BE2C (cell line): ENCODE results near the gene GAS5.
"Not testable (repeated sequence)": the region's sequence is repeated elsewhere in the genome, so short reads cannot be mapped to it uniquely, and the experiment has no call there.

Experiments used
- DNase-seq: peaks from one replicate; pipeline ENCODE4 v3.0.0-alpha.2; 2020
- H3K27me3 ChIP-seq: fragments of 250-450 bp; sonication (Bioruptor Pico); 2 replicates; pipeline ENCODE4 v1.5.1; 2020; ENCODE audit warnings: mild to moderate bottlenecking
- H3K36me3 ChIP-seq: fragments of 250-450 bp; sonication (Bioruptor Pico); 2 replicates; pipeline ENCODE4 v1.5.1; 2020; ENCODE audit warnings: mild to moderate bottlenecking
- H3K4me1 ChIP-seq: fragments of 250-450 bp; sonication (Bioruptor Pico); 2 replicates; pipeline ENCODE4 v1.5.1; 2020
- H3K4me3 ChIP-seq: 2 replicates; pipeline ENCODE4 v1.5.1; 2011; ENCODE audit warnings: low read depth, low read length
- H3K9me3 ChIP-seq: fragments of 250-450 bp; sonication (Bioruptor Pico); 2 replicates; pipeline ENCODE4 v1.5.1; 2020
- TF ChIP-seq, protein P1 (sequence below): IDR thresholded peaks from 2 replicates; pipeline ENCODE4 v1.5.1; 2012; ENCODE audit warnings: mild to moderate bottlenecking, low read depth, low read length

The GAS5 gene

DNA sequence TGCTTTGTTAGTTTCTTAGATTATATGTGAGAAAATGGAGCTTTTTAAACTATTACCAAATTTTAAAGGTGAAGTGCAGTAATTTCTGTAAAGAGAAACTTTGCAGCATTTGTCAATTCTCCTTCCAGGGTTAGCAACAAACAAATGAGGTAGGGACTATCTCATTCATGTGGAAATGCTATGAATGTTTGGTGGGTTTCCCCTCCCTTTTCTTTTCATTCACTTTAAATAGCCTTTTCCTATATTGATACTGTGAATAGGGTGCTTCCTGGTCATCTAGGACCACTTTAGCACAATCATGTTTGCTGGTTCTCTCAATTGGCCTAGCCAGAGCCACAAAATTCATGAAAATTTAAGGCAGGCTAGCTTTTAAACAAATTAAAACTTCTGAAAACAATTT is 21.0 kb upstream of the GAS5 start:
- DNase-seq = no peak
- TF ChIP-seq, protein P1, sequence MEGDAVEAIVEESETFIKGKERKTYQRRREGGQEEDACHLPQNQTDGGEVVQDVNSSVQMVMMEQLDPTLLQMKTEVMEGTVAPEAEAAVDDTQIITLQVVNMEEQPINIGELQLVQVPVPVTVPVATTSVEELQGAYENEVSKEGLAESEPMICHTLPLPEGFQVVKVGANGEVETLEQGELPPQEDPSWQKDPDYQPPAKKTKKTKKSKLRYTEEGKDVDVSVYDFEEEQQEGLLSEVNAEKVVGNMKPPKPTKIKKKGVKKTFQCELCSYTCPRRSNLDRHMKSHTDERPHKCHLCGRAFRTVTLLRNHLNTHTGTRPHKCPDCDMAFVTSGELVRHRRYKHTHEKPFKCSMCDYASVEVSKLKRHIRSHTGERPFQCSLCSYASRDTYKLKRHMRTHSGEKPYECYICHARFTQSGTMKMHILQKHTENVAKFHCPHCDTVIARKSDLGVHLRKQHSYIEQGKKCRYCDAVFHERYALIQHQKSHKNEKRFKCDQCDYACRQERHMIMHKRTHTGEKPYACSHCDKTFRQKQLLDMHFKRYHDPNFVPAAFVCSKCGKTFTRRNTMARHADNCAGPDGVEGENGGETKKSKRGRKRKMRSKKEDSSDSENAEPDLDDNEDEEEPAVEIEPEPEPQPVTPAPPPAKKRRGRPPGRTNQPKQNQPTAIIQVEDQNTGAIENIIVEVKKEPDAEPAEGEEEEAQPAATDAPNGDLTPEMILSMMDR = no peak
- Histone ChIP-seq H3K36me3 (peaks cover 10% of the 10 kb centered on the region), H3K4me1 (no peaks in the 10 kb centered on the region), H3K27me3 (no peaks in the 10 kb centered on the region), H3K4me3 (no peak overlapping the region), H3K9me3 (no peaks in the 10 kb centered on the region)

DNA sequence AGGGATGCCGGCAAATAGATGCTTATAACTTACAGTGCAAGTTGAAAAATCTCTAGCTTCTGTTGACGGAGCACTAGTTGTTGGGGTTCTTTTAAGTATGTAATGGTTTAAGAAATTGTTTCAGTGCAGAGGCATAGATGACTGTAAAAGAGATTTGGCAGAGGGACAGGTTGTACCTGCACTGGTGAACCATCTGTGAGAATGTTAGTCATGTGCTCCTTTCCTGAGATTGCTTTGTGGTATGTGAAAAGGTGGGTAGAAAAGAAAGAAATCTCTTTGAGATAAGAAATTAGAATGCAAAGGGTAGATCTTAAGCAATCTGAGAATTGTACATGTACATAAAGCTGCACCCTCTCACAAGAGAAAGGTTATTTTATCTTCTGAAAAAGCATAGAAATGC is 19.8 kb upstream of the GAS5 start:
- DNase-seq = no peak
- H3K36me3 ChIP-seq = peaks cover 10% of the 10 kb centered on the region
- no peaks in the 10 kb centered on the region for H3K4me1 ChIP-seq
- no peaks in the 10 kb centered on the region for H3K9me3 ChIP-seq
- H3K27me3 ChIP-seq = no peaks in the 10 kb centered on the region
- H3K4me3 ChIP-seq = no peak overlapping the region
- TF ChIP-seq, protein P1 = no peak

DNA sequence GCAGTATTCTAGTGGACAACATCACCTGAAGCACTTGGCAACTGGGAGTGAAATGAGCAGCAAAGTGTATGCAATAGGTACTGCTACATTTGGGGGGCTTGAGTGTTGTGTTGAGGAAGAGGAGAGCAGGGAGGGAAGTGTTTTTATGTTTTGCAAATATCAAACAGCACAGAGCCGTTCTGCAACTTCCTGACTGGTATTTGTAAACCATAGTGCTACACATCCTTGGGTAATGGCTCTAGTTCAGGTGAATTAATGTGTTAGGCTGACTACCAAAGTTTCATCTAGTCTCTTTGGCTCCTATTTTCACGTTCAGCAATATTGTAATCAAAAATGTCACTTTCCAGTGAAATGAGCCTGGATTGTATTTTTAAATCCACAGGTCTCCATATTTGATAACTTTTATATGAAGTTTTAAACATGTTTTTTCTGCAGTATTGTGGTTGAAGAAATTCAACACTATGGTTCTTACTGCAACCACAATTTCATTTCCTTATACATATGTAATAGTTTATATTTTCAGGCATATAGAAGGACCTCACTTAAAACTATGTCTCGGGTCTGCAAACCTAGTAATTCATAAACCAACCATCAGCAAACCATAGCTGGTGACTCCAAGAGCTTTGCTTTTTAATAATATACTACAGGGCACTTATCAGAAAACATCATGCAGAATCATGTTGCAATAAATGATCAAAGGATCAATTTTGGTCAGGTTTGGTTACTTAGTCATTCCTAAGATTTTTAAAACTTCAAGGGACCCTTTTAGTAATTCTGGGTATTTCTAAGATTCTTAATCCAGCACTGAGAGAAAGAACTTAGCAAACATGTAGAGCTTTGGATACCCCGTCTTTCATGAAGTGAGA is 19.2 kb upstream of the GAS5 start:
- no peak overlapping the region for H3K4me3 ChIP-seq
- TF ChIP-seq, protein P1 = no peak
- peaks cover 10% of the 10 kb centered on the region for H3K36me3 ChIP-seq
- no peaks in the 10 kb centered on the region for H3K27me3 ChIP-seq
- H3K9me3 ChIP-seq = no peaks in the 10 kb centered on the region
- H3K4me1 ChIP-seq = no peaks in the 10 kb centered on the region
- no peak for DNase-seq

DNA sequence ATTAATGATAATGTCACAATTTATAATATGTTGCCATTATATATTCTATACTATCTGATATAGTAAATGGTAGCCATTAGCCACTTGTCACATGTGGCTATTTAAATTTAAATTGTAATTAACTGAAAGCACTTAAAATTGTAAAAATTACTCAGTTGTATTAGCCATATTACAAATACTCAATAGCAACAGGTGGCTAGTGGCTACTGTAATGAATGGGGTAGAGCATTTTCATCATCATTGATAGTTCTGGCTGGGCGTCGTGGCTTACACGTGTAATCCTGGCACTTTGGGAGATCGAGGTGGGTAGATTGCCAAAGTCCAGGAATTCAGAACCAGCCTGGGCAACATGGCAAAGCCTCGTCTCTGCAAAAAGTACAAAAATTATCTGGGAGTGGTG is 16.9 kb upstream of the GAS5 start:
- H3K36me3 ChIP-seq = peaks cover 12% of the 10 kb centered on the region
- no peaks in the 10 kb centered on the region for H3K4me1 ChIP-seq
- H3K4me3 ChIP-seq = no peak overlapping the region
- no peaks in the 10 kb centered on the region for H3K9me3 ChIP-seq
- no peak for DNase-seq
- no peaks in the 10 kb centered on the region; the same call in 1 of the 2 replicates for H3K27me3 ChIP-seq
- TF ChIP-seq, protein P1 = no peak

DNA sequence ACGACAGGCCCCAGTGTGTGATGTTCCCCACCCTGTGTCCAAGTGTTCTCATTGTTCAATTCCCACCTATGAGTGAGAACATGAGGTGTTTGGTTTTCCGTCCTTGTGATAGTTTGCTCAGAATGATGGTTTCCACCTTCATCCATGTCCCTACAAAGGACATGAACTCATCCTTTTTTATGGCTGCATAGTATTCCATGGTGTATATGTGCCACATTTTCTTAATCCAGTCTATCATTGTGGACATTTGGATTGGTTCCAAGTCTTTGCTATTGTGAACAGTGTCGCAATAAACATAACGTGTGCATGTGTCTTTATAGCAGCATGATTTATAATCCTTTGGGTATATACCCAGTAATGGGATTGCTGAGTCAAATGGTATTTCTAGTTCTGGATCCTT is 13.3 kb upstream of the GAS5 start:
- not testable (repeated sequence) for H3K36me3 ChIP-seq, H3K4me3 ChIP-seq, DNase-seq, H3K27me3 ChIP-seq, H3K9me3 ChIP-seq, H3K4me1 ChIP-seq

DNA sequence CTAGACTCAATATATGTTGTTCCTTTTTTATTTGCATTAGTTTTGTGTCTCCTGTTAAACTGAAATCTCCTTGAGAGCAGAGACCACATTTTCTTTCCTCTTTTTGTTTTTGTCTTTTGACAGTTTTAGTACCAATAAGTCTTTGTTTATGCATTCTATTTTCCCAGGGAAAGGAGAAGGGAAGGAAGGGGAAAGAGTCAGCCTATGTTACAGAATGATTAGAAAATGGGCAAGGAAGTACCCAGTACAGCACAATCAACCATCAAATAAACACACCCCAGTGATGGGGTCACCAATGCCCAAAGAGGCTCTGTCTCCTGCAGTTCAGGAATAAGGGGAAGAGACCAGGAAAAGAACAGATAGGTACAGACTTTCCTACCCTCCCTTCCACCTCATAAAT is 10.5 kb upstream of the GAS5 start:
- TF ChIP-seq, protein P1 = no peak
- Histone ChIP-seq H3K27me3 (no peaks in the 10 kb centered on the region; the same call in 1 of the 2 replicates), H3K4me1 (no peaks in the 10 kb centered on the region), H3K9me3 (no peaks in the 10 kb centered on the region), H3K4me3 (no peak overlapping the region), H3K36me3 (peaks cover 5% of the 10 kb centered on the region)
- DNase-seq = no peak
